LoVo (cell line): ENCODE data around the gene PRDM8.
"Not testable (repeated sequence)": the region's sequence is repeated elsewhere in the genome, so short reads cannot be mapped to it uniquely, and the experiment has no call there.

Source experiments
- DNase-seq: peaks from one replicate; pipeline ENCODE4 v3.0.0-alpha.2; 2016; ENCODE audit warnings: low spot score

PRDM8 gene

DNA sequence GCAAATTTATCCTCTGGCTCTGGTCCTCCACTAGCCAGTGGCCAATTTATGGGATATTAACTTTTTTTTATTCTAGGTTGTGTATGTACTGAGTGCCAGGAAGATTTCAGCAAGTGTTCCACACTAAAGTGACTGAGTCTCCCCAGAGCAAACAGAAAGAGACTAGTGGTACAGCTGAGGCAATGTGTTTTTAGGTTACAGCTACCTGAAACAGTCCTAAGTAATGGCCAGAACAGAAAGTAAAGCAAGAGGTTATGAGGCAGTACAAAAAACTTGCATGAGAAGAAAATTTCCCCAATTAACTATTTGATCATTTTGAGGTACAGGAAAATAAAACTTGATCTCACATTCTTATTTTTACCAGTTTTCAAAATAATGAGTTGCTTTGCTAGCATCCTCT, 31.2 kb downstream of the PRDM8 start:
- no peak for DNase-seq

DNA sequence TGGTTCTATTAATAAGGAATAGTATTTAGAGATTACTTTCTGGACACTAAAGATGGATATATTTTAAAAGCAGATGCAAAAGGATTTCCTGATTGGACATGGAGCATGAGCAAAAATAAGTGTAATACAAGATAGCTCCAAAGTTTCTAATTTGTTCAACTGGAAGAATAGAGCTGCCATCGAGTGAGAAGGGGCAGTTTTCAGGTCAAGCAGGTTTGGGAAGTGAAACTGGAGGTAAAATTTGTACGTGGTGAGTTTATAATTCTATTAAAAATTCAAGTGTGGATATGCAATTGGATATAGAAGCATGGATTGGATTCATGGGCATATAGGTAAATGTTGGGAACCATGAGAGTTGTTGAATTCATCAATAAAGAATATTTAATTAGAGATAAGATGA, 31.8 kb downstream of the PRDM8 start:
- no peak for DNase-seq

DNA sequence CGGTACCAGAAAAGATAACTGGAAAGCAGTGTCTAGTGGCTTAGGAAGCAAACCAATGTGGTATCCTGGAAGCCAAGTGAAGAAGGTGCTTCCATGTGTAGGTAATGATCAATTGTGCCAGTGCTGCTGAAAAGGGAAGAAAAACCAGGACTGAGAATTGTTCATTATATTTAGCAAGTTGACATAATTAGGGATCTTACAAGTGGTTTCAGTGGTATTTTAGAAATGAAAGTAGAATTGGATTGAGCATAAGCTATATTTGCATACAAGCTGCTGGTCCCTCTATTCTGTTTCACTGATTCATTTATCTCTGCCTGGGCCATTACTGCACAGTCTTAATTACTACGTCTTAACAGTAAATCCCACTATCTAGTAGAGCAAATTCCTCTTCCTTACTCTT, 32.3 kb downstream of the PRDM8 start:
- DNase-seq = no peak

DNA sequence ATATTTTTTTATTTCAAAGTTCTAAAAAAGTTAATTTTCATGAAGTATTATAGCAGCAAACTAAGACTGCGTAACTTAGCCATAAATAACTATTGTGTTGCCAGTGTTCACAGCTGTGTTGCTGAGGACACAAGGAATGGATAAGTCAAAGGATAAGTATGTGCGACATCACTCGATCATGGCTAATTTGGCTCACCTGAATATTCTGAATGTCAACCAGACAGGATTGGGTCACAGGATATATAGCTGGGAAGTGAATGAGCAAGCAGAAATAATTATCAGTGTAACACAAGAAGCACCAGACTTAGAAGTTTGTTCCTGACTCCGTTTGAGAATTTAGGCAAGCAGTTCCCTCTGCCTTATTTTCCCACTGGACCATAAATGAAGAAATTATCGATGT, 33.9 kb downstream of the PRDM8 start:
- no peak for DNase-seq

DNA sequence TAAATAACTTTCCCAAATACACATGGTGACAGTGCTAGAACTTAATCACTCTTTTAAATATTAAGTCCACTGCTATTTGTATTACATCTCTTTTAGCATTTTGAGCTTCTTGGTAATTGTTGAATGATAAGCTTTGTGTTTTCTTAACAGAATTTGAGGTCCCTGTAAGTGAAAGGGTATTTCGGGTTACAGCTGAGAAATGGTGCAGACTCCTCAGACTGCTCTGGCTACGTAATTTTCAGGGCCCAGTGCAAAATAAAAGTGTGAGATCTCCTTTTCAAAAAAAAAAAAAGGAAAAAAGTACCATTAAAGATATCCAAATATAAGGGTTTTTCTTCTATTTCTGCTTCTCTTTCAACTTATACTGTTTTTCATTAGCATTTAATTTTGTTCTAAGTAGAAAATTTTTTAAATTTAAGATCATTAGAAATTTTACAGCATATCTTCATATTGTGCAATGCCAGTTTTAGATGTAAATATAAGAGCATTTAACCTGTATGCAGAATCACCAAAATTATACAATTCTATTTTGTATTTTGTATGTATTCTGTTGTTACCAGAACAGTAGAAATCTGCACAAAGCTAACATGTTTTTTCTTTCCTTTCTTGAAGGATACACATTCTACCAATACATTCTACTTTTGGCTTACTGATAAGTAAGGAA, 35.5 kb downstream of the PRDM8 start:
- DNase-seq = no peak

DNA sequence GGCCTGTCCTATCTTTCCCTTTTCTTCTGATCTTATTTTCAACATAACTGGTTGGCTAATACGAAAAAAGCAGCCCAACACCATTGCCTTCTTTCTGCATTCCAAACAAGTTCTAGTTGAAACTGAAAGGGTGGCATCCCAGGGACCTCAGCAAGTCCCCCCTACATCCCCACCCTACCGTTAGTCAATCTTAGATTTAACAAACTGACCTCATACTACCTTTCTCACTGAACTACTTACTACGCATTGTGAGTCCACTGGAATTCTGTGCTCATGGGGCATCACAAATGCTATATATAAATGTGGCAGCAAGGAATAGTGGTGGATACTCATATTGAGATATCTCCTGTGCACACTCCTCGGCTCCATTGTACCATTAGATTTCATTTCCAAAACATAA, 36.1 kb downstream of the PRDM8 start:
- no peak for DNase-seq

DNA sequence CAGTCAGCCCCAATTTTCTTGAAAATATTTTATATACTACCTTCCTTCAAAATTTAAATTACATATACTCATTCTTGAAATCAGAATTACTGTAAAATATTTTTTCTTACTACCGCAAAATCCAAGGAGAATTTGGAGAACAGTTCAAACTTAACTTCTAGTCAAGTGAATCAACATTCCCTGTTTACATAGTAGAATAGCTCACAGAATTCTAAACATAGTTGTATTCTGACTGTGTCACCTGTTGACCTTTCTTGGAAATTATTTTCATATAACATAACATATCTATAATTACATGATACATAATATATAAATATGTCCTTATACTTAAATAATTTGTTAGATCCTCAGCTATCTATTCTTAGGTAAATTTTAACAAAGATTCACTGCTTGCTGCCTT, 38.1 kb downstream of the PRDM8 start:
- no peak for DNase-seq

DNA sequence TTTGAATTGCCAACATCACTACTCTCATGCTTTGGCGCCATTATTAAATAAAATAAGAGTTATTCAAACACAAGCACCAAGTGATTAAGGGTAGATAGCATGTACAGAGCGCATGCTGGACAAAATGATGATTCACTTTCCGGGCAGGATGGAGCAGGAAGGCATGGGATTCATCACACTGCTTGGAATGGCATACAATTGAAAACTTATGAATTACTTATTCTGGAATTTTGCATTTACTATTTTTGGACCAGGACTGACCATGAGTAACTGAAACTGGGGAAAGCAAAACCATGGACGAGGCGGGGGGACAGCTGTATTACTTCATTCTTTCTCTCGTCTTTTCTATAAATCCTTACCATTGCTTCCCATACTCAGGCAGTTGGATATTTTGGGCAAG, 40.7 kb downstream of the PRDM8 start:
- DNase-seq = no peak

DNA sequence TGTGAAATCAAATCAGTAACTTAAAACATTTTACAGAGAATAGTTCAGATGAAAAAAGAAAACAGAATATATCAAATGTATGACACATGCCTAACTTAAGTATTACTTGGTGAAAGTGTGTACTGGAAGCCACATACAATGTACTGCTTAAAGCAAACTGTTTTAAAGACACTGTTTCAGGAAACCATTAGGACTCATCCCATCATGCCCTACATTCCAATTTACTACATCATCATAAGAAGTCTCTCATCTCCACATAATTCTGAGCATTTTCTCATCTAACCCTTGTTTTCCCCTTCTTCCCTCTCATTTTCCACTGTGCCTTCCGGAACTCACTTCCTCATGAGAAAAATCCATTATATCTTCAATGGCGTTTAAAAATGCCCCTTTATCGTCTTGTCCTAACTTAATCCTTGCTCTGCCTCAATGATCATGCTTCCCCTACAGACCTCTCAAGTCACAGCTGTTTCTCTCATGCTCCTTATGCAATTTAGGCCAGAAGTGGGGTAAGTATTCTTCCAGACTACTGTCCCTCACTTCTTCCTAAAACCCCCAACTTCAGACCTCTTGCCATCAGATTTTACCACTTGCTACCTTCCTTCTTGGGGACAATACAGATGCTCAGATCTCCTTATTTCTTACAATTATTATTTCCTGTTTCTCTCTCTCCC, 42.3 kb downstream of the PRDM8 start:
- no peak for DNase-seq

DNA sequence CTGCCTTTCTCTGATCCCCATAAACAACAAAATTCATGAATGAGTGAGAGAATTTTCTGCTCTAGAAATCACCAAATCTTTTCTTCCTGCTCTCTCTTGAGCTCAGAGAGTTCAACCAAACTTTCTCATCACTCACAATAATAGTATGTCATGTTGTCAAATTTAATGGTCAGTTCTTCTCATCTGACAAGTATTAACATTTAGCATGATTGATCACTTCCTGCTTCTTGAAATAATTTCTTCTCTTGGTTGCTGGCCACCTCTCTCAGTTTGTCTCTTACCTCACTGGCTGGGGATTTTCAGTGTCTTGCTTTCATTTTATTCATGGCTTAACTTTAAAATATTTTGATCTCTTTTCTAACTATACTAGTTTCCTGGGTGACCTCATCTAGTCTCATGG, 43.7 kb downstream of the PRDM8 start:
- no peak for DNase-seq

DNA sequence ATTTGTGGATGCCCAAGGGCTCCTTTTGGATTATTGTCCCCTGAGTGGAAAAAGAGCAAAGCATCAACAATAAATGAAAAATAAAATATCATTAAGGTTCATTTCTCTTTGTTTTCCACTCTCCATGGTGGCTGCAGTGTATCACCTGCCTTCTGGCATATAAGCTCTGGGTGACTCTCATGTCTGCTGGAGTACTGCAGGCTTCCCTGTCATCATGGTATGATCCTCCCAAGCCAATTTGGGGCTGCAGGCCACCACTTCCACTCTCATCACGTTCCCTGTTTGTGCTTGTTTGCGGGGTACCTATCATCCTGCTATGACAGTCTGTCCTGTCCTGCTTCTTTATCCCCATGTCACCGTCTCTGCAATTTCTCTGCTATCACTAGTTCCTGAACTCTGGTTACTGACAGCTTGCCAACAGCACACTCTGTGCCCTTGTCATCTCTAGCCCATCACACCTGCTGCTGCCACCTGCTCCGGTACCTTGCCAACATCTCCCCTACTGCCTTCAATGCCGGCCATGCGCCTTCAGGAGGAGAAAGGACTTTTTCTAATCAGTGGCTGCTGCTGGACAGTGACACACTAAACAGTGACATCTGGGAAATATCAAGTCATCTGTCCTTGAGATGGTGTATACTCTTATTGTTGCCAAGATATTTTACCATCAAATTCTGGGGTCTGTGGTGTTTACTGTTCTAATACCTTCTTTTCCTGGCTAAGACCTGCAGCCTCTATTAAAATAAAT, 46.1 kb downstream of the PRDM8 start:
- DNase-seq = no peak

DNA sequence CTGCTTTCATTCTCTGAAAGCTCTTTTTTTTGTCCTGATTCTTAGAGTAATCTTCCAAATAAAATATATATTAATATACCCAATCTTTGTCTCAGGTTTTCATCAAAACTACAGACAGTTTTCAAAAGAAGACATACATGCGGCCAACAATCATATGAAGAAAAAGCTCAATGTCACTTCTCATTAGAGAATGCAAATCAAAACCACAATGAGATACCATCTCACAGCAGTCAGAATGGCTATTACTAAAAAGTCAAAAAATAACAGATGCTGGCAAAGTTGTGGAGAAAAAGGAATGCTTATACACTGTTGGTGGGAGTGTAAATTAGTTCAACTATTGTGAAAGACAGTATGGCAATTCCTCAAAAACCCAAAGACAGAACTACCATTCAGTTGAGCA, 50.2 kb downstream of the PRDM8 start:
- DNase-seq = not testable (repeated sequence)

DNA sequence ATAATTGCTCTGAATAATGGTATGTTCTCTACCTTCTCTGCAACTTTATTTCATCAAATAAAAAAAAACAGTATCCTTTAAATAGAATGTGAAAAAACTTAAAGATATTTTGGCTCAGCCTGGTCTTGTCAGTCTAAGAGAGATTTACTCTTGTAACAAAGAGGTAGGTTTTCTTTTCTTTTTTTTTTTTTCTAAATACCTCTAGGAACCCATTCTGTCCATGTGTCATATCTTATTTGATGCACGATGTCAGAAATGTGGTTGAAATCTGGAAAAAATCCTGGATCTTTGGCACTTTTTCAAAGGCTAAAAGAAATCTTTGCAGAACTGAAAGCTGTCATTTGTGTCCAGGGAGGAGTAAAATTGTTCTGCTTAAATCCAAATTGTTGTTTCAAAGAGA, 51.8 kb downstream of the PRDM8 start:
- no peak for DNase-seq

DNA sequence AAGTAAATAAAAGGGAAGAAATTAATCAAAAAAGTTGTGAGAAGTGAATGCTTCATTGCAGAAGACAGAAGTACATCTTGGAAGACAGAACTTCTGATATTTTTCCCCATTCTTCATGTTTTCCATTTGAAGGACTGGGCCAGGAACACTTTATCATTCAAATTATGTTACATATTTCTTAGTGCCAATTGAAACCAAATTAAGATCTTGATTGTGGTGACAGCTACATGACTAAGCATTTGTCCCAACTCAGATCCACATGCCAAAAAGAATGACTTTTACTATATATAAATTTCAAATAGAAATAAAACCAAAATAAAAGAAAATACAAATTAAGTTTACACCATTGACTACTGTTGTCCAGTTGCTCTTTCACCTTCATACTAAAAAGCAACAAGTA, 55.1 kb downstream of the PRDM8 start:
- DNase-seq = no peak

DNA sequence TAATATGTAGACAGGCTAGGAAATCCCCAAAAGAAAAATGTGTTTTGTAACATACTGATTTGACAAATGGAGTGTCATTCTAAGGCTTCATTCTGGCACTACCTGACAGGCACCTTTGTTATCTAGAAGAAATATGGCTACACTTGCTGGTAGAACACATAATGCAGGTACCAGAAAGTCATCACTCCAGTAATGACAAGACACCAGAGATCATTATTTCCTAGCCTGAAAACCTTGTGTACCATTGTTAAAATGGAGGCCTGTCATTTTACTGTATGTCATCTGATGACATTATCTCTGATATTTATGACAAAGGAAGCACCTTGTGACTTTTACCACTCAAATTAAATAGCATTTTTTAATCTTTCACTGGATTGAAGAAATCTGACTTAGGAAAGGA, 55.6 kb downstream of the PRDM8 start:
- DNase-seq = no peak

DNA sequence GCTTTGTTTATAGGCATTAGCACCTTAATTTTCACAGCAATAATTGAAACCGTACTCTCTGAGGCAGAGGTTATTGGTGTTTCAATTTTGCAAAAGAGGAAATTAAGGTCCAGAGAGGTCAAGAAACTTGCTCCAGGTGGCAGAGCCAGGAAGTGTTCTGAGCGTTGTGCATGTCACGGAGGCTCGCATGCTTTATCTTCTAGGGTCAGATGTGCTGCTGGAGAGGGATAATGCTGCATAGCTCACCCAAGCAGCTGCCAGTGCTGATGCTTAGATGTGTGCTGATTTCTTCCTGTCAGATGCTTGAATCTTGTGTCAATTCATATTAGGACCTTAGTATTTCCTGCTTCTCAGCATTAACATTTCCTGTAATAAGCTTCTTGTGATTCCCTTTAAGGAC, 56.2 kb downstream of the PRDM8 start:
- no peak for DNase-seq
